NCI-H1417 treated with DMSO at 0.1 percent for 48 hours (cell line): ENCODE data around the gene ITIH5.
A peak's percentile ranks its signal among the peaks of the same experiment; 100 is the strongest.

Experiments
- DNase-seq: peaks from one replicate; lab custom pipeline; 2025; lab: John Stamatoyannopoulos, UW

ITIH5 gene

GRCh38 chr10:7583626-7584025, 83.1 kb downstream of the ITIH5 start:
- DNase-seq = no peak

- no peak for DNase-seq
Observed at GRCh38 chr10:7580520-7580919, 86.2 kb downstream of the ITIH5 start.

- DNase-seq = no peak
Observed at GRCh38 chr10:7579681-7580080, 87.1 kb downstream of the ITIH5 start.

- DNase-seq = no peak
Observed at GRCh38 chr10:7577579-7577978, 89.2 kb downstream of the ITIH5 start.

GRCh38 chr10:7577176-7577575, 89.6 kb downstream of the ITIH5 start:
- no peak for DNase-seq

GRCh38 chr10:7576340-7576739, 90.4 kb downstream of the ITIH5 start:
- no peak for DNase-seq

- DNase-seq = no peak
Observed at GRCh38 chr10:7572391-7572790, 94.4 kb downstream of the ITIH5 start.

- no peak for DNase-seq
Observed at GRCh38 chr10:7571981-7572380, 94.8 kb downstream of the ITIH5 start.

- DNase-seq = no peak
Observed at GRCh38 chr10:7567911-7568620, 98.7 kb downstream of the ITIH5 start.

- no peak for DNase-seq
Observed at GRCh38 chr10:7566891-7567290, 99.9 kb downstream of the ITIH5 start.

GRCh38 chr10:7565871-7566270, 100.9 kb downstream of the ITIH5 start:
- no peak for DNase-seq

GRCh38 chr10:7563770-7564169, 103.0 kb downstream of the ITIH5 start:
- no peak for DNase-seq

- no peak for DNase-seq
Observed at GRCh38 chr10:7563368-7563767, 103.4 kb downstream of the ITIH5 start.

- no peak for DNase-seq
Observed at GRCh38 chr10:7561985-7562384, 104.8 kb downstream of the ITIH5 start.

- DNase-seq = peak; percentile 18
Observed at GRCh38 chr10:7561216-7561893, 105.4 kb downstream of the ITIH5 start.

- no peak for DNase-seq
Observed at GRCh38 chr10:7560519-7560918, 106.2 kb downstream of the ITIH5 start.

GRCh38 chr10:7559386-7559785, 107.4 kb downstream of the ITIH5 start:
- DNase-seq = no peak

GRCh38 chr10:7558036-7558435, 108.7 kb downstream of the ITIH5 start:
- DNase-seq = no peak

- no peak for DNase-seq
Observed at GRCh38 chr10:7553531-7553930, 113.2 kb downstream of the ITIH5 start.

- no peak for DNase-seq
Observed at GRCh38 chr10:7551950-7552716, 114.6 kb downstream of the ITIH5 start.

GRCh38 chr10:7551289-7551688, 115.5 kb downstream of the ITIH5 start:
- DNase-seq = no peak

GRCh38 chr10:7550013-7550412, 116.8 kb downstream of the ITIH5 start:
- no peak for DNase-seq

- DNase-seq = no peak
Observed at GRCh38 chr10:7547829-7548228, 118.9 kb downstream of the ITIH5 start.
